H1 (cell line): ENCODE results near the gene CHMP5.

Source experiments
- BACH1 ChIP-seq: IDR thresholded peaks from 2 replicates; pipeline ENCODE4 v1.6.1; 2012; ENCODE audit warnings: low read length, improper control_type of control experiment
- CREB1 ChIP-seq: IDR thresholded peaks from 2 replicates; pipeline ENCODE4 v1.6.1; 2012; ENCODE audit warnings: inconsistent platforms
- EP300 ChIP-seq, 2 experiments: IDR thresholded peaks; 1 replicate in 1 of 2; 2 replicates in 1 of 2; pipeline ENCODE4 v1.6.1; 2011 to 2012; ENCODE audit warnings: low read depth in 2 of 2, low read length in 2 of 2, mild to moderate bottlenecking in 2 of 2, borderline replicate concordance in 1 of 2, inconsistent platforms in 1 of 2, moderate library complexity in 1 of 2
- HDAC6 ChIP-seq: IDR thresholded peaks from one replicate; pipeline ENCODE4 v1.7.1; 2012; ENCODE audit warnings: low read depth, mild to moderate bottlenecking, inconsistent platforms, low read length, moderate library complexity
- JUN ChIP-seq: IDR thresholded peaks from 2 replicates; pipeline ENCODE4 v1.6.1; 2011; ENCODE audit warnings: low read depth, mild to moderate bottlenecking, improper control_type of control experiment, low read length
- KDM4A ChIP-seq: IDR thresholded peaks from one replicate; pipeline ENCODE4 v1.7.1; 2012; ENCODE audit warnings: low read depth, mild to moderate bottlenecking, moderate library complexity, low read length, inconsistent platforms; ENCODE audit not compliant: severe bottlenecking
- POLR2A ChIP-seq, 2 experiments: IDR thresholded peaks; 1 replicate in 1 of 2; 2 replicates in 1 of 2; pipeline ENCODE4 v1.6.1; 2011; ENCODE audit warnings: low read depth in 2 of 2, low read length in 2 of 2, mild to moderate bottlenecking in 2 of 2; ENCODE audit errors: control extremely low read depth in 1 of 2
- RBBP5 ChIP-seq: IDR thresholded peaks from 2 replicates; pipeline ENCODE4 v1.7.1; 2012; ENCODE audit warnings: low read depth, mild to moderate bottlenecking, inconsistent platforms, low read length, moderate library complexity, borderline replicate concordance
- SRF ChIP-seq: IDR thresholded peaks from 2 replicates; pipeline ENCODE4 v1.6.1; 2011; ENCODE audit warnings: mild to moderate bottlenecking, low read depth, low read length, moderate library complexity
- TAF1 ChIP-seq: IDR thresholded peaks from 2 replicates; pipeline ENCODE4 v1.6.1; 2011; ENCODE audit warnings: mild to moderate bottlenecking, low read depth, low read length
- TEAD4 ChIP-seq: IDR thresholded peaks from 2 replicates; pipeline ENCODE4 v1.6.1; 2012; ENCODE audit warnings: low read depth, low read length, inconsistent platforms, mixed read lengths
- TF ChIP-seq, protein P1 (sequence below), 3 experiments: IDR thresholded peaks; 1 replicate in 2 of 3; 2 replicates in 1 of 3; pipeline versions ENCODE4 v1.5.1 to v1.6.1; 2011; ENCODE audit warnings: low read length in 3 of 3, mild to moderate bottlenecking in 3 of 3, inconsistent platforms in 2 of 3, low read depth in 1 of 3, moderate library complexity in 1 of 3; ENCODE audit not compliant: insufficient read depth in 1 of 3; ENCODE audit errors: control extremely low read depth in 1 of 3
- TF ChIP-seq, protein P2 (sequence below): IDR thresholded peaks from 2 replicates; pipeline ENCODE4 v1.6.1; 2011; ENCODE audit warnings: low read length, improper control_type of control experiment
- TF ChIP-seq, protein P3 (sequence below): IDR thresholded peaks from 2 replicates; pipeline ENCODE4 v1.6.1; 2012; ENCODE audit warnings: inconsistent platforms

DNA sequence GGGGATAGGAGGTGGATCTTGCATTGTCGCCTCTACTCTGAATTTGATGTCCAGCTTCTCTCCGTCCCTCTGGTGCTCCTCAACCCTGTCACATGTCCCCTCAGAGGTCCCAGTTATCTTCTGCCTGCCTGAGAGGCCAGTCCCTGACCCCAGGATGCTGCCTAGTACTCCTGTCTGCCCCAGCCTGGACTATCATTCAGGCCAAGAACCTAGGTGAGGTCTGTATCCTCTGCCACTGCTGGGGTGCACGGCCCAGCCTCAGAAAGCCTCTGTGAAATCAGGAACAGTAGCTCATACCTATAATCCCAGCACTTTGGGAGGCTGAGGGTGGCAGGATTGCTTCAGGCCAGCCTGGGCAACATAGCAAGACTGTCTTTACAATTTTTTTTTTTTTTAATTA is 16.2 kb upstream of the CHMP5 start:
- TF ChIP-seq, protein P1, sequence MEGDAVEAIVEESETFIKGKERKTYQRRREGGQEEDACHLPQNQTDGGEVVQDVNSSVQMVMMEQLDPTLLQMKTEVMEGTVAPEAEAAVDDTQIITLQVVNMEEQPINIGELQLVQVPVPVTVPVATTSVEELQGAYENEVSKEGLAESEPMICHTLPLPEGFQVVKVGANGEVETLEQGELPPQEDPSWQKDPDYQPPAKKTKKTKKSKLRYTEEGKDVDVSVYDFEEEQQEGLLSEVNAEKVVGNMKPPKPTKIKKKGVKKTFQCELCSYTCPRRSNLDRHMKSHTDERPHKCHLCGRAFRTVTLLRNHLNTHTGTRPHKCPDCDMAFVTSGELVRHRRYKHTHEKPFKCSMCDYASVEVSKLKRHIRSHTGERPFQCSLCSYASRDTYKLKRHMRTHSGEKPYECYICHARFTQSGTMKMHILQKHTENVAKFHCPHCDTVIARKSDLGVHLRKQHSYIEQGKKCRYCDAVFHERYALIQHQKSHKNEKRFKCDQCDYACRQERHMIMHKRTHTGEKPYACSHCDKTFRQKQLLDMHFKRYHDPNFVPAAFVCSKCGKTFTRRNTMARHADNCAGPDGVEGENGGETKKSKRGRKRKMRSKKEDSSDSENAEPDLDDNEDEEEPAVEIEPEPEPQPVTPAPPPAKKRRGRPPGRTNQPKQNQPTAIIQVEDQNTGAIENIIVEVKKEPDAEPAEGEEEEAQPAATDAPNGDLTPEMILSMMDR (IDR thresholded peaks at IDR 0.05; ENCODE audit: control extremely low read depth in 1 of 3, insufficient read depth in 1 of 3, low read depth in 1 of 3, low read length in 3 of 3) = no peak
- TF ChIP-seq EP300 (IDR thresholded peaks at IDR 0.05; ENCODE audit: borderline replicate concordance in 1 of 2, low read depth in 2 of 2, low read length in 2 of 2) (no peak), POLR2A (IDR thresholded peaks at IDR 0.05; ENCODE audit: control extremely low read depth in 1 of 2, low read depth in 2 of 2, low read length in 2 of 2) (no peak), JUN (no peak), CREB1 (no peak), TEAD4 (no peak), SRF (no peak), KDM4A (no peak), RBBP5 (no peak), TAF1 (no peak), BACH1 (no peak), HDAC6 (no peak)
- TF ChIP-seq, protein P2, sequence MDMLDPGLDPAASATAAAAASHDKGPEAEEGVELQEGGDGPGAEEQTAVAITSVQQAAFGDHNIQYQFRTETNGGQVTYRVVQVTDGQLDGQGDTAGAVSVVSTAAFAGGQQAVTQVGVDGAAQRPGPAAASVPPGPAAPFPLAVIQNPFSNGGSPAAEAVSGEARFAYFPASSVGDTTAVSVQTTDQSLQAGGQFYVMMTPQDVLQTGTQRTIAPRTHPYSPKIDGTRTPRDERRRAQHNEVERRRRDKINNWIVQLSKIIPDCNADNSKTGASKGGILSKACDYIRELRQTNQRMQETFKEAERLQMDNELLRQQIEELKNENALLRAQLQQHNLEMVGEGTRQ = no peak
- TF ChIP-seq, protein P3, sequence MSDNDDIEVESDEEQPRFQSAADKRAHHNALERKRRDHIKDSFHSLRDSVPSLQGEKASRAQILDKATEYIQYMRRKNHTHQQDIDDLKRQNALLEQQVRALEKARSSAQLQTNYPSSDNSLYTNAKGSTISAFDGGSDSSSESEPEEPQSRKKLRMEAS = no peak
